HG02763 (cell line): ENCODE results near the gene CTIF.

Experiments used
- ATAC-seq: cut with Tn5 transposase; IDR thresholded peaks from one replicate; pipeline ENCODE4 v1.9.1; 2021; ENCODE audit warnings: mild to moderate bottlenecking, moderate library complexity; ENCODE audit not compliant: unreplicated experiment

The CTIF gene

GRCh38 chr18:48721312-48721711, 182.5 kb downstream of the CTIF start:
- no peak for ATAC-seq

GRCh38 chr18:48723016-48723415, 184.2 kb downstream of the CTIF start:
- no peak for ATAC-seq

GRCh38 chr18:48723837-48724236, 185.0 kb downstream of the CTIF start:
- no peak for ATAC-seq

- ATAC-seq = no peak
Observed at GRCh38 chr18:48724442-48724841, 185.6 kb downstream of the CTIF start.

GRCh38 chr18:48724939-48725338, 186.1 kb downstream of the CTIF start:
- no peak for ATAC-seq

GRCh38 chr18:48725562-48725961, 186.7 kb downstream of the CTIF start:
- ATAC-seq = no peak

- no peak for ATAC-seq
Observed at GRCh38 chr18:48727681-48728080, 188.8 kb downstream of the CTIF start.

- no peak for ATAC-seq
Observed at GRCh38 chr18:48728204-48728833, 189.5 kb downstream of the CTIF start.

GRCh38 chr18:48729404-48729803, 190.6 kb downstream of the CTIF start:
- ATAC-seq = no peak

GRCh38 chr18:48730010-48730409, 191.2 kb downstream of the CTIF start:
- no peak for ATAC-seq

- no peak for ATAC-seq
Observed at GRCh38 chr18:48732767-48733424, 194.1 kb downstream of the CTIF start.

GRCh38 chr18:48733643-48734253, 194.9 kb downstream of the CTIF start:
- ATAC-seq = no peak

- ATAC-seq = no peak
Observed at GRCh38 chr18:48734460-48734859, 195.6 kb downstream of the CTIF start.

- no peak for ATAC-seq
Observed at GRCh38 chr18:48735080-48735676, 196.3 kb downstream of the CTIF start.

GRCh38 chr18:48735681-48736255, 196.9 kb downstream of the CTIF start:
- no peak for ATAC-seq

GRCh38 chr18:48736321-48737260, 197.8 kb downstream of the CTIF start:
- ATAC-seq = no peak

GRCh38 chr18:48739266-48740067, 200.6 kb downstream of the CTIF start:
- ATAC-seq = no peak

GRCh38 chr18:48740068-48740440, 201.2 kb downstream of the CTIF start:
- no peak for ATAC-seq

GRCh38 chr18:48740851-48741485, 202.1 kb downstream of the CTIF start:
- ATAC-seq = no peak
